GM10248 (cell line): ENCODE data around the gene MORN1.

Source experiments
- CTCF ChIA-PET: fragments of 300-600 bp; sonication (Branson Sonifier 250); formaldehyde crosslinking; extraction: SDS; loops from one replicate; lab custom pipeline; 2021; ENCODE audit warnings: antibody characterized with exemption; lab: Yijun Ruan, JAX
- POLR2A ChIA-PET: fragments of 350-650 bp; sonication (Branson Sonifier 250); formaldehyde crosslinking; extraction: SDS; loops from one replicate; lab custom pipeline; 2020; ENCODE audit warnings: antibody characterized with exemption; lab: Yijun Ruan, JAX
- DNase-seq: peaks from one replicate; pipeline ENCODE4 v3.0.0; 2012; ENCODE audit errors: extremely low spot score
- TF ChIP-seq, protein P1 (sequence below): IDR thresholded peaks from 2 replicates; pipeline ENCODE4 v1.5.1; 2012; ENCODE audit warnings: mild to moderate bottlenecking, low read depth; ENCODE audit errors: extremely low read depth, missing control alignments, control extremely low read depth

Gene MORN1

GRCh38 chr1:2314273-2314802 lies 77.0 kb downstream of the MORN1 start:
- no peak for DNase-seq
- TF ChIP-seq, protein P1, sequence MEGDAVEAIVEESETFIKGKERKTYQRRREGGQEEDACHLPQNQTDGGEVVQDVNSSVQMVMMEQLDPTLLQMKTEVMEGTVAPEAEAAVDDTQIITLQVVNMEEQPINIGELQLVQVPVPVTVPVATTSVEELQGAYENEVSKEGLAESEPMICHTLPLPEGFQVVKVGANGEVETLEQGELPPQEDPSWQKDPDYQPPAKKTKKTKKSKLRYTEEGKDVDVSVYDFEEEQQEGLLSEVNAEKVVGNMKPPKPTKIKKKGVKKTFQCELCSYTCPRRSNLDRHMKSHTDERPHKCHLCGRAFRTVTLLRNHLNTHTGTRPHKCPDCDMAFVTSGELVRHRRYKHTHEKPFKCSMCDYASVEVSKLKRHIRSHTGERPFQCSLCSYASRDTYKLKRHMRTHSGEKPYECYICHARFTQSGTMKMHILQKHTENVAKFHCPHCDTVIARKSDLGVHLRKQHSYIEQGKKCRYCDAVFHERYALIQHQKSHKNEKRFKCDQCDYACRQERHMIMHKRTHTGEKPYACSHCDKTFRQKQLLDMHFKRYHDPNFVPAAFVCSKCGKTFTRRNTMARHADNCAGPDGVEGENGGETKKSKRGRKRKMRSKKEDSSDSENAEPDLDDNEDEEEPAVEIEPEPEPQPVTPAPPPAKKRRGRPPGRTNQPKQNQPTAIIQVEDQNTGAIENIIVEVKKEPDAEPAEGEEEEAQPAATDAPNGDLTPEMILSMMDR = no peak
- POLR2A ChIA-PET = no interaction called here
- CTCF ChIA-PET = interaction anchor here (0.9 to 2.3 kb wide), 6 partner anchors 8 to 73 kb away, joined by 3 to 16 read pairs (median 4); no protein-coding TSS in a partner anchor

GRCh38 chr1:2313651-2314261 lies 77.6 kb downstream of the MORN1 start:
- ChIA-PET CTCF (interaction anchor here (0.9 to 2.2 kb wide), 4 partner anchors 14 to 72 kb away, joined by 3 to 4 read pairs (median 4); no protein-coding TSS in a partner anchor), POLR2A (no interaction called here)
- DNase-seq = no peak
- TF ChIP-seq, protein P1 = no peak

DNA sequence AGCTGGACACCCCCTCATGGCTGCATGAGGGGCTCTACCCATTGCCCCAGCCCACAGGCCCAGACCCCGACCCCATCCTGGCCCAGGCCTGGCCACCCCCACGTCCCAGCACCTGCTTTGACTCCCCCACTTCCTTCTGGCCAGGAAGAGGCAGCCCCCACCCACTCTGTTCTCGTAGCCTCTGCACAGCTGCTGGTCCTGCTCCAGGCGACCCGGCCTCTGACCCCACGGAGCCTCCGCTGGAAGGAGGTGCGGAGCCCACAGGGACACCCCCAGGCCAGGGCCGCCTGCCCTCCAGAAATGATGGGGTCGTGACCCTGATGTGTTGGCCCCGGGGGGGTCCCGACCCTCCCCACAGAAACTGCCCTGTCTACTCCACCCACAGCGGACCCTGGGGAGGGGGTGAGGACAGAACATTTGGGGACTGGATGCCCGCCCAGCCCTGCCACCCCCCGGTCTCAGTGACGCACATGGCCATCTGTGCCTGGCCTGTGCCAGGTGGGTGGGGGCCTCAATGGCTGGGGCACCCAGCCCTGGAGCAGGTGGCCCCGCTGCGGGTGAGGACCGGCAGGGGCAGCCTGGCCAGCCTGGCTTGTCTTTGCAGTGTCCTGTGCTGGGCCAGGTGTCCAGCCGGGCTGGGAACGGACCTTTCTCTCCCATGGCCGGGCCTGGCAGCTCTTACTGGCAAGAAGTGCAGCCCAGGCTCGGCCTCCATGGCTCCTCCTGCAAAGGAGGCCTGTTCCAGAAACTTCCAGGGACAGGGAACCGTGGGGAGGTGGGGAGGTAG lies 78.6 kb downstream of the MORN1 start:
- ChIA-PET CTCF (interaction anchor here (1.2 to 1.9 kb wide), 7 partner anchors 8 to 269 kb away, joined by 3 to 6 read pairs (median 3); partner anchors contain the start of gene FAAP20), POLR2A (interaction anchor here (0.6 kb wide), 2 partner anchors 85 to 155 kb away, joined by 3 to 5 read pairs; no protein-coding TSS in a partner anchor)
- no peak for DNase-seq
- TF ChIP-seq, protein P1 = no peak

DNA sequence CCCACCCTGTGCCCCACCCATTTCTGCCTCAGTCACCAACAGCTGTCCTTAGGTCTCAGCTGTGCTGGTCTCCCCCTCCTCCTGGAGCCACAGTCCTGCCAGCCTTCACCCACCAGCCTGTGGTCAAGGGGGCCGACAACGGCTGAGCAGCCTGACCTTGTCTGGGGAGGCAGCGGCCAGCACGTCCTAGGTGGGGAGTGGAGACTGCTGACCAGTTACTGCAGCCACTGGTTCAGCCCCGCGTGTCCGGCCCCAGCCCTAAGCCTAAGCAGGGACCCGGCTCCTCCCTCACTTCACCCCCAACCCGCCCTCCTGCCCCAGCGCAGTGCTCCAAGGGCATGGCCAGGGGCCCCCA lies 79.2 kb downstream of the MORN1 start:
- CTCF ChIA-PET = interaction anchor here (1.0 to 1.9 kb wide), 8 partner anchors 8 to 268 kb away, joined by 3 to 6 read pairs (median 4); partner anchors contain the start of gene FAAP20
- TF ChIP-seq, protein P1 = no peak
- POLR2A ChIA-PET = interaction anchor here (0.6 kb wide), 2 partner anchors 85 to 154 kb away, joined by 3 to 5 read pairs; no protein-coding TSS in a partner anchor

GRCh38 chr1:2311184-2312032 lies 79.9 kb downstream of the MORN1 start:
- DNase-seq = peak; percentile 62
- TF ChIP-seq, protein P1 = no peak
- POLR2A ChIA-PET = no interaction called here
- CTCF ChIA-PET = interaction anchor here (1.0 to 1.9 kb wide), 8 partner anchors 8 to 267 kb away, joined by 3 to 6 read pairs (median 4); partner anchors contain the start of gene FAAP20

More for the DNA sequence above, 79.2 kb downstream of the MORN1 start:
- DNase-seq = no peak
